Endothelial cell (in vitro differentiated cells): Measurements from ENCODE around the gene IDH3G. TPM values are rescaled to one million over a fixed set of nuclear protein-coding genes. Genes with fewer than 3 reads are reported as not detected.

ENCODE experiments used
- DNase-seq: peaks from one replicate; pipeline ENCODE4 v3.0.0; 2021; ENCODE audit warnings: low spot score
- H3K27ac Mint-ChIP-seq: one replicate; pipeline ENCODE4 v1.8.0; 2021; ENCODE audit warnings: mixed read lengths, inconsistent platforms; ENCODE audit not compliant: unreplicated experiment
- H3K27me3 Mint-ChIP-seq: one replicate; pipeline ENCODE4 v1.8.0; 2021; ENCODE audit warnings: mild to moderate bottlenecking, moderate library complexity, mixed read lengths, inconsistent platforms; ENCODE audit not compliant: unreplicated experiment
- H3K36me3 Mint-ChIP-seq: one replicate; pipeline ENCODE4 v1.8.0; 2021; ENCODE audit warnings: mild to moderate bottlenecking, low read depth, mixed read lengths, inconsistent platforms; ENCODE audit not compliant: unreplicated experiment
- H3K4me1 Mint-ChIP-seq: one replicate; pipeline ENCODE4 v1.8.0; 2021; ENCODE audit warnings: mild to moderate bottlenecking, mixed read lengths, inconsistent platforms; ENCODE audit not compliant: unreplicated experiment
- H3K4me3 Mint-ChIP-seq: one replicate; pipeline ENCODE4 v1.8.0; 2021; ENCODE audit warnings: mild to moderate bottlenecking, mixed read lengths, inconsistent platforms; ENCODE audit not compliant: unreplicated experiment
- H3K9me3 Mint-ChIP-seq: one replicate; pipeline ENCODE4 v1.8.0; 2021; ENCODE audit warnings: mixed read lengths, inconsistent platforms; ENCODE audit not compliant: unreplicated experiment
- total RNA-seq: library from RNA; stranded (reverse); fragmentation: NEBNext Ultra II Directional; extraction: Animal tissue kit (Norgen Biotek cat#: 25700); gene quantifications from one replicate; pipeline ENCODE4 v1.2.1, GENCODE V29; 2021; ENCODE audit not compliant: unreplicated experiment
- TF ChIP-seq, protein P1 (sequence below): fragments of 200-600 bp; sonication (generic); IDR thresholded peaks from one replicate; pipeline ENCODE4 v1.5.0; 2021; ENCODE audit warnings: antibody characterized with exemption; ENCODE audit not compliant: unreplicated experiment

The IDH3G gene
- total RNA-seq, 1 donor from 2014 or later, result 43.3 TPM

DNA sequence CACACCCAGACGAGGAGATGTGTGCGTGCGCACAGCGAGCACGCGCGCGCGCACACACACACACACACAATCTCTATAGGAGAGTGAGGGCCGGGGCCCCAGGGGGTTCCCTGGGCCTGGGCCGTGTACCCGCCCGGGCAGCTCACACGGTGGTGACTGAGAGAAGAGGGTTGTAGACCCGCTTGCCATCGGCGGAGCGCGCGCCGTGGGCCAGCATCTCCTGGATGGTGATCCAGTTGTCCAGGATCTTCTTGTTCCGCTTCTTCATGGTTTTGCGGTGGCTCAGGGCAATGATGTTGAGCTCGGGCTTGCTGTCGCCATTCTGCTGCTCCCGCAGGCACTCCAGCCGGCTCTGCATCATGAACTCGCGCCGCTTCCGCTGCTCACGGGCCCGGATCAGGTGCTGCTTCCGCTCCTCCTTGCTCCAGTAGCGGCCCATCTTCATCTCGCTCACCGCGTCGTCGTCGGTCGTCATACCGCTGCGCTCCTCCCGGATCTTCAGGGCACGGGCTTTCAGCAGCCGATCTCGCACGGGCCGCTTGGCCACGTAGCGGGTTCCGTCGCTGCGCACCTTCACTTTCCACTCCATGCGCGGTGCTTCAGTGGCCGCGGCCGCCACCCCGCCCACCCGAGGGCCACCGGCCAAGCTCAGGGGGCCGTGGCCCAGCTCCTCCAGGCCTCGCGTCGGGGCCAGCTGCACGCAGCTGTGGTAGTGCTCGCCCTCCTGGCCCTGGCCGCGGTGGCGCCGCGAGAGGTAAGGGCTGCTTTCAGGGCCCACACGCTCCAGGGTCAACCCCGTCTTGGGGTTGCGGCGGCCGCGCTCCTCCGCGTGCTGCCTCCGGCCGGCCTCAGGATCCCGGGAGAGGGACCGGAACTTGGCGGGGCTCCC, 9.3 kb upstream of the IDH3G start:
- H3K27ac Mint-ChIP-seq, result no peak overlapping the region
- TF ChIP-seq, protein P1, sequence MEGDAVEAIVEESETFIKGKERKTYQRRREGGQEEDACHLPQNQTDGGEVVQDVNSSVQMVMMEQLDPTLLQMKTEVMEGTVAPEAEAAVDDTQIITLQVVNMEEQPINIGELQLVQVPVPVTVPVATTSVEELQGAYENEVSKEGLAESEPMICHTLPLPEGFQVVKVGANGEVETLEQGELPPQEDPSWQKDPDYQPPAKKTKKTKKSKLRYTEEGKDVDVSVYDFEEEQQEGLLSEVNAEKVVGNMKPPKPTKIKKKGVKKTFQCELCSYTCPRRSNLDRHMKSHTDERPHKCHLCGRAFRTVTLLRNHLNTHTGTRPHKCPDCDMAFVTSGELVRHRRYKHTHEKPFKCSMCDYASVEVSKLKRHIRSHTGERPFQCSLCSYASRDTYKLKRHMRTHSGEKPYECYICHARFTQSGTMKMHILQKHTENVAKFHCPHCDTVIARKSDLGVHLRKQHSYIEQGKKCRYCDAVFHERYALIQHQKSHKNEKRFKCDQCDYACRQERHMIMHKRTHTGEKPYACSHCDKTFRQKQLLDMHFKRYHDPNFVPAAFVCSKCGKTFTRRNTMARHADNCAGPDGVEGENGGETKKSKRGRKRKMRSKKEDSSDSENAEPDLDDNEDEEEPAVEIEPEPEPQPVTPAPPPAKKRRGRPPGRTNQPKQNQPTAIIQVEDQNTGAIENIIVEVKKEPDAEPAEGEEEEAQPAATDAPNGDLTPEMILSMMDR, result no peak

DNA sequence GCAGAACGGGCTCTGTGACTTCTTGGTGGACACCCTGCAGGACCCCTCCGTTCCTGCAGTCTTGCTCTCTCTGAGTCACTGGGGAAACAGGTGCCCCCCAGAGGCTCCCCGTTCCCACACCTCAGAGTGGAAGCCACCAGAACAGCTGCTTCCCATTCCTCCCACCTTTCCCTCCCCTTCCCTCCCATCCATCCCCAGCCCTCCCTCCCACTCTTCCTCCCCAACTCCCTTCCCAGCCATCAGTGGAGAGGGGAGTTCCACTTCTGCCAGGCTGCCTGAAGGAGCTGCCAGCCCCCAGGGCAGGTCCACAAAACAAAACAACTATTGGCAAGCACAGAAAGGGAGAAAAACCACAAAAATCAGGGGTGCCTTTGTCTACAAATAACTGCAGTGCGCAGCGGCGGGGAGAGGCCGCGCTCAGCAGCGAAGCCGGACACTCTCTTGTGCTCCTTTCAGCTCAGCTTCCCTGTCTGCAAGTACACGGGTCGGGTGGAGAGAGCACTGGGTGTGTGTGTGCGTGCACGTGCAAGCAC, 8.4 kb upstream of the IDH3G start:
- Mint-ChIP-seq H3K4me3 (no peak overlapping the region), H3K4me1 (no peaks in the 10 kb centered on the region), H3K27ac (no peak overlapping the region), H3K9me3 (no peaks in the 10 kb centered on the region), H3K27me3 (peaks cover 4% of the 10 kb centered on the region), H3K36me3 (no peaks in the 10 kb centered on the region)
- TF ChIP-seq, protein P1, result no peak
- no peak for DNase-seq

More for the DNA sequence above, 9.3 kb upstream of the IDH3G start:
- Mint-ChIP-seq H3K4me3 (no peak overlapping the region), H3K36me3 (no peaks in the 10 kb centered on the region), H3K9me3 (no peaks in the 10 kb centered on the region), H3K4me1 (no peaks in the 10 kb centered on the region), H3K27me3 (peaks cover 2% of the 10 kb centered on the region)
- no peak for DNase-seq

DNA sequence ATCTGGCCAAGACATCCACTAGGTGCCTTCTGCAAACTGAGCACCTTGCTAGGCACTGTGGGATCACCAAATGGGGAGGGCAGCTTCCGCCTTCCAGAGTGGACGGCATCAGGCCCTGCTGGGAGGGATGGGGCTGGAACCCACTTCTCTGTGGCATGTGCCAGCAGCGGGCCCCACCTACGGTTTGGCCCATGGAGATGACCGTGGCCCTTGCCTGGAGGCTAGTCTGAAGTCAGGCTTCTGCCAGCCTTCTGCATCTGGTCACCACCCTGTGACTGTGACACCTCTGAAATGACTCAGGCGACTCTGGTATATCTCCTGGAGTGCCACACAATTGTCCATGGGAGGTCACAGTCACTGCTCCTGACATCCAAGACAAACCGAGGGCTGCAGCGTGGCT, 7.5 kb upstream of the IDH3G start:
- Mint-ChIP-seq H3K4me3 (no peak overlapping the region), H3K36me3 (no peaks in the 10 kb centered on the region), H3K9me3 (no peaks in the 10 kb centered on the region), H3K4me1 (no peaks in the 10 kb centered on the region), H3K27ac (no peak overlapping the region), H3K27me3 (peaks cover 4% of the 10 kb centered on the region)
- TF ChIP-seq, protein P1, result no peak
- DNase-seq, result no peak

DNA sequence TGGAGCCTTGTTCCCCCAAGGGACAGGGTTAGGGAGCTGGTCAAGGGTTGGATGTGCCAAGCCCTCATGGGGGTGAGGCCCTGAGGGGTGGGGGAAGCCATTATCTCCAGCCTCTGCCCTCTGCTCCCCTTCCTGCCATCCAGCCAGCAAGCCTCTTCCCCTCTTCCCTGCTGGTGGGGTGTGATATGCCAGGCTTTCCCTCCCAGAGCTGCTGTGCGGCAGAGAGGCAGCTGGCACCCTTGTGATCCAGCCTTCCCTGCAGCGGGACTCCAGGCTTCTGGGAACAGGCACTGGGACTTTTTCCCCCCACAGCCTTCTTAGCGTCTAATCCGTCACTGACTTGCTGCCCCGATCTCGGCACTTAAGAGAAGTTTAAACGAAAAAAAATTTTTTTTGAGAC, 6.6 kb upstream of the IDH3G start:
- no peaks in the 10 kb centered on the region for H3K9me3 Mint-ChIP-seq
- no peak for DNase-seq
- H3K4me3 Mint-ChIP-seq, result no peak overlapping the region
- no peak overlapping the region for H3K27ac Mint-ChIP-seq
- no peaks in the 10 kb centered on the region for H3K4me1 Mint-ChIP-seq
- TF ChIP-seq, protein P1, result no peak
- no peaks in the 10 kb centered on the region for H3K36me3 Mint-ChIP-seq
- H3K27me3 Mint-ChIP-seq, result peaks cover 2% of the 10 kb centered on the region

DNA sequence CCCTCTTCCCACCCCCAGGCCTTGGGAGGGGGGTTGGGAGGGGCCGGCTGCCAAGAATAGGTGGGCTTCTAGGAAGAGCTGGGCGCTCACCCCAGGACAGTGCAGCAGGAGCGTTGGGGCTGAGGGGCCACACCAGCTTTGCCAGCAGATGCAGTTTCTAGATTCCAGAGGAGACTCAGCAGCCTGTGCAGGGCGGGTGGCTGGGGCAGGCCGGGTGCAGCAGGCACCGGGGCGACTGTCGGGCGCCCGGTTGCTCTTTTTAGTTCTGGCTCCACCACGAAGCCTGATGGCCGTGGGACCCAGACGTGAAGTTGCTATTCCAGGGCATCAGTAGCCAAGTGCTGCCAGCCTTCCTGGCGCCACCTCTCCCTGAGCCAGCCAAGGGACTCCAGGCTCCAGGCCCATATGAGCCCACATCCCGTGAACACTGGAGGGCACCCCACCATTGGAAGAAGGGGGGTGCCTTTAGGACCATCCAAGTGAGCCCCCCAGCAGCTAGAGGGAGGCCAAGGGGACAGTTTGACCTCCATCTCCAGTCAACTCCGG, 6.1 kb upstream of the IDH3G start:
- H3K9me3 Mint-ChIP-seq, result no peaks in the 10 kb centered on the region
- H3K36me3 Mint-ChIP-seq, result no peaks in the 10 kb centered on the region
- H3K27me3 Mint-ChIP-seq, result peaks cover 2% of the 10 kb centered on the region
- TF ChIP-seq, protein P1, result no peak
- H3K4me1 Mint-ChIP-seq, result no peaks in the 10 kb centered on the region
- no peak for DNase-seq
- no peak overlapping the region for H3K4me3 Mint-ChIP-seq
- no peak overlapping the region for H3K27ac Mint-ChIP-seq
